PC-9 (cell line): Measurements from ENCODE around the gene RSBN1L. TPM values are rescaled to one million over a fixed set of nuclear protein-coding genes. Genes with fewer than 3 reads are reported as not detected.

Experiments used
- BruUV-seq: library from RNA; stranded (reverse); fragments of 400-500 nt; replicated peaks from 2 replicates; lab custom pipeline; 2021; lab: Mats Ljungman, UMichigan
- CTCF ChIA-PET: fragments of 300-600 bp; sonication (Branson Sonifier 250); formaldehyde crosslinking; loops from one replicate; lab custom pipeline; 2022; ENCODE audit warnings: antibody characterized with exemption; lab: Charles Lee
- POLR2A ChIA-PET: fragments of 300-600 bp; sonication (Branson Sonifier 250); formaldehyde crosslinking; loops from one replicate; lab custom pipeline; 2022; ENCODE audit warnings: antibody characterized with exemption; ENCODE audit not compliant: unreplicated experiment; lab: Charles Lee
- DNase-seq, 2 experiments: peaks; one replicate each; pipeline versions ENCODE4 v3.0.0 to v3.0.0-alpha.2; 2015 to 2022; ENCODE audit warnings: mixed read lengths in 1 of 2
- H2AFZ ChIP-seq: fragments of 200-600 bp; sonication (generic); 2 replicates; pipeline ENCODE4 v1.8.1; 2017; ENCODE audit warnings: antibody characterized with exemption
- H3F3A ChIP-seq: fragments of 200-600 bp; sonication (generic); 2 replicates; pipeline ENCODE4 v1.8.1; 2017; ENCODE audit warnings: antibody characterized with exemption, mild to moderate bottlenecking, low read depth; ENCODE audit not compliant: insufficient read depth
- H3K27ac ChIP-seq: fragments of 200-600 bp; sonication (generic); 2 replicates; pipeline ENCODE4 v1.6.1; 2016; ENCODE audit warnings: mixed run types
- H3K27me3 ChIP-seq: fragments of 200-600 bp; sonication (generic); 2 replicates; pipeline ENCODE4 v1.6.1; 2016; ENCODE audit warnings: low read depth, mixed run types; ENCODE audit not compliant: insufficient read depth
- H3K36me3 ChIP-seq: fragments of 200-600 bp; sonication (generic); 2 replicates; pipeline ENCODE4 v1.6.1; 2016; ENCODE audit warnings: low read depth, mixed run types
- H3K4me1 ChIP-seq: fragments of 200-600 bp; sonication (generic); replicated peaks from 2 replicates; pipeline ENCODE4 v1.6.1; 2016; ENCODE audit warnings: mixed run types; ENCODE audit not compliant: insufficient read depth
- H3K4me2 ChIP-seq: fragments of 200-600 bp; sonication (generic); 2 replicates; pipeline ENCODE4 v1.6.1; 2017; ENCODE audit warnings: mixed run types
- H3K4me3 ChIP-seq: fragments of 200-600 bp; sonication (generic); 2 replicates; pipeline ENCODE4 v1.6.1; 2016; ENCODE audit warnings: mixed run types
- H3K79me2 ChIP-seq: fragments of 200-600 bp; sonication (generic); 2 replicates; pipeline ENCODE4 v1.6.1; 2017; ENCODE audit warnings: low read depth, mixed run types
- H3K9me2 ChIP-seq: fragments of 200-600 bp; sonication (generic); 2 replicates; pipeline ENCODE4 v1.8.1; 2017; ENCODE audit warnings: mild to moderate bottlenecking; ENCODE audit not compliant: insufficient read depth
- H3K9me3 ChIP-seq: fragments of 200-600 bp; sonication (generic); 2 replicates; pipeline ENCODE4 v1.8.1; 2016; ENCODE audit warnings: low read depth; ENCODE audit not compliant: insufficient read depth
- H4K20me1 ChIP-seq: fragments of 200-600 bp; sonication (generic); 2 replicates; pipeline ENCODE4 v1.8.1; 2017; ENCODE audit not compliant: insufficient read depth
- EZH2 ChIP-seq: fragments of 200-600 bp; sonication (generic); IDR thresholded peaks from 2 replicates; pipeline ENCODE4 v1.8.0; 2017; ENCODE audit warnings: antibody characterized with exemption, low read depth
- intact Hi-C: fragments of 100-400 bp; cut with micrococcal nuclease; formaldehyde crosslinking; loops from one replicate; pipeline ENCODE4 v1.10.0; 2022; ENCODE audit not compliant: unreplicated experiment
- total RNA-seq: library from RNA; stranded (reverse); gene quantifications from 2 replicates; pipeline ENCODE4 v1.2.3, GENCODE V29; 2021
- TF ChIP-seq, protein P1 (sequence below): fragments of 200-600 bp; sonication (generic); conservative IDR thresholded peaks from 2 replicates; pipeline ENCODE4 v1.6.1; 2017; ENCODE audit warnings: mixed run types, antibody characterized with exemption, mild to moderate bottlenecking, moderate library complexity

RSBN1L gene
- total RNA-seq, 1 experiment from 2014 or later: 20.7 TPM

DNA sequence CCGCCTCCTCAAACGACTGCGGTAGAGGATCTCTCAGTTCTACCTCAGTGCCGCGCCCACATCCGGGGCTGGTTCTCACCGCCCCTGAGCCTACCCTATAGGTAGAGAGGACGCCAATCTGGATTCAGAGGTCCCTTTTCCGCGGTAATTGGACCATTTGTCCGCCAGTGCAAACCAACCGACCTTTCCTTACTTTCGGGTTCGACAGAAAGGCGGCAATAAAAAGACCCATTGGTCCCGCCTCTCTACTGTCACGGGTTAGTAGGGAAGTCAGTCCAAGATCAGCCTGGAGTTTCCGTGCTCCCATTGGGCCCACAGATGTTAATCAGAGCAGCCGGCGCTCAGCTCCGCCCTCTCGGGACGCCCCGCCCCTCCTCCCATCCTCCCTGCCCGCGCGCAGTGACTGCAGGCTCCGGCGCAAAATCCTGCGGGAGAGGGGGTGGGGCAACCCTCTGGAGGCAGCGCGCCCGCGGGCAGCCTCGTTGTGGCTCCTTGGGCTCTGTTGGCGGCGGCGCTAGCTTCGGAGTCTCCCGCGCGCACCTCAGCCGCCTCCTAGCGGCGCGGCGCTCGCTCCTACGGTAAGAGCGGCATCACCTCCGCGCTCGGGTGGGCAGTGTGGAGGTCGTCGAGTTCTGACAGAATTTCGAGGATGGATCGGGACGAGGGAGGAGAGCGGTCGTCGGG is 102.3 kb downstream of the RSBN1L start, which contains the start of the genes PHTF2 and TMEM60:
Gene PHTF2, plus strand, starts transcription at position 380 of the 684 bp plus-strand sequence.
Gene TMEM60, minus strand, starts transcription at position 41 of the 684 bp plus-strand sequence. CDS start 4,061 bp downstream, outside the sequence.
- POLR2A ChIA-PET: no interaction called here
- no TSS peak for BruUV-seq

DNA sequence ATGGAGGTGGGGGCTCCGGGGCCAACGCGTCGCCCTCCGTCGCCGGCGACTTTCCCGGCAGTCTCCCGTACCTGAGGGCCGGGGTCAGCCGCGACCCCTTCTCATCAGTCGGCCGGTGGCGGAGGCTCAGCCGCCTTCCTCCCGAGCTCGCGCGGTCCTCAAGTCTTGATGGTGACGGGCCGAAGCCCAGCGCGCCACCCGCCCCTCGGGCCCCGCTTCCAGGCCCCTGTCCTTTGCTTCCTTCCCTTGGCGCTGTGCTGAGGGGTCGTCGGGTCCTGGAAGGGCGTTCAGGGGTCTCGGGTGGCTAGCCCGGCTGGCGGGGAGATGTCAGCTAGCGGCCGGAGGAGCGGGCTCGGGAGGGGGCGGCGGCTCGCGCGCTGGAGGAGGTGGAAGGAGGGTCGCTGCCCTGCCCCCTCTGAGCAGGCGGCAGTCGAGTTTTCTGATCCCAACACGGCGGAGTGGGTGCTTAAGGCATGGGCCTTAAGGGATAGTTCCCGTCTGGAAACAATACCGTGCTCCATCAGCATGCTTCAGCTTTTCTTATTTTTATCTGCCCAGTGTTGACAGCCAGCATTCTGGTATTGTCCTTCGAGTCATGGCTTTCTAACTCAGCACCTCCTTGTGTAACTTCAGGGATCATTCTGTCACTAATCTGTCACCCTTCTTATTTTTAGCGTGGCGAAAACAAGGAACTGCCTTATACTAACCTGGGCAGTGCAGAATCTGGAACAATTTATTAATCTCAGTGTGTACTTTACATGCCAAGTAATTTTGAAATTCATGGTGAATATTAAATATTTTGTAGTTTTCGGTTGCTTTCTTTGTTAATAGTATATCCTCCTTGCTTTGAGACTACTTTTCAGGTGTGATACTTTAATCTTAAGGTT is 103.1 kb downstream of the RSBN1L start:
- intact Hi-C loops: loop anchor here (2.0 to 5.0 kb wide), 3 partner anchors 133 to 528 kb away; no protein-coding TSS in a partner anchor
- BruUV-seq: no TSS peak

More for the DNA sequence above, 102.3 kb downstream of the RSBN1L start, which contains the start of the genes PHTF2 and TMEM60:
- H3K9me3 ChIP-seq: no peaks in the 10 kb centered on the region
- H3K36me3 ChIP-seq: no peaks in the 10 kb centered on the region
- DNase-seq: peak; percentile 99 to 100
- peaks cover 71% of the 10 kb centered on the region for H3K79me2 ChIP-seq
- TF ChIP-seq EZH2: no peak
- TF ChIP-seq, protein P1, sequence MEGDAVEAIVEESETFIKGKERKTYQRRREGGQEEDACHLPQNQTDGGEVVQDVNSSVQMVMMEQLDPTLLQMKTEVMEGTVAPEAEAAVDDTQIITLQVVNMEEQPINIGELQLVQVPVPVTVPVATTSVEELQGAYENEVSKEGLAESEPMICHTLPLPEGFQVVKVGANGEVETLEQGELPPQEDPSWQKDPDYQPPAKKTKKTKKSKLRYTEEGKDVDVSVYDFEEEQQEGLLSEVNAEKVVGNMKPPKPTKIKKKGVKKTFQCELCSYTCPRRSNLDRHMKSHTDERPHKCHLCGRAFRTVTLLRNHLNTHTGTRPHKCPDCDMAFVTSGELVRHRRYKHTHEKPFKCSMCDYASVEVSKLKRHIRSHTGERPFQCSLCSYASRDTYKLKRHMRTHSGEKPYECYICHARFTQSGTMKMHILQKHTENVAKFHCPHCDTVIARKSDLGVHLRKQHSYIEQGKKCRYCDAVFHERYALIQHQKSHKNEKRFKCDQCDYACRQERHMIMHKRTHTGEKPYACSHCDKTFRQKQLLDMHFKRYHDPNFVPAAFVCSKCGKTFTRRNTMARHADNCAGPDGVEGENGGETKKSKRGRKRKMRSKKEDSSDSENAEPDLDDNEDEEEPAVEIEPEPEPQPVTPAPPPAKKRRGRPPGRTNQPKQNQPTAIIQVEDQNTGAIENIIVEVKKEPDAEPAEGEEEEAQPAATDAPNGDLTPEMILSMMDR: peak; percentile 45; the same call in 1 of the 2 replicates
- peak within 1 kb of the TSS; percentile 96 for H2AFZ ChIP-seq
- H3K9me2 ChIP-seq: no peaks in the 10 kb centered on the region
- H3F3A ChIP-seq: no peaks in the 10 kb centered on the region
- H3K4me3 ChIP-seq: peak within 1 kb of the TSS; percentile 96
- no peaks in the 10 kb centered on the region for H4K20me1 ChIP-seq
- H3K27ac ChIP-seq: peak within 1 kb of the TSS; percentile 41
- no peaks in the 10 kb centered on the region for H3K27me3 ChIP-seq
- intact Hi-C loops: loop anchor here (1.0 to 5.0 kb wide), 4 partner anchors 36 to 529 kb away; no protein-coding TSS in a partner anchor
- peaks cover 35% of the 10 kb centered on the region for H3K4me1 ChIP-seq
- CTCF ChIA-PET: interaction anchor here (0.5 to 1.3 kb wide), 4 partner anchors 13 to 1002 kb away, joined by 3 to 7 read pairs (median 3); no protein-coding TSS in a partner anchor
- H3K4me2 ChIP-seq: peak within 1 kb of the TSS; percentile 97

More for the DNA sequence above, 103.1 kb downstream of the RSBN1L start:
- H2AFZ ChIP-seq: peak overlapping the region; percentile 96
- TF ChIP-seq, protein P1: peak; percentile 14; the same call in 1 of the 2 replicates
- TF ChIP-seq EZH2: no peak
- ChIA-PET CTCF (interaction anchor here (0.7 to 1.3 kb wide), 2 partner anchors 36 to 1003 kb away, joined by 3 to 7 read pairs; no protein-coding TSS in a partner anchor), POLR2A (interaction anchor here (0.6 kb wide), 1 partner anchor 254 kb away, joined by 6 read pairs; no protein-coding TSS in a partner anchor)
- H3K4me2 ChIP-seq: peak overlapping the region; percentile 97
- H3K4me3 ChIP-seq: peak overlapping the region; percentile 96
- no peaks in the 10 kb centered on the region for H3K9me3 ChIP-seq
- no peaks in the 10 kb centered on the region for H3K27me3 ChIP-seq
- peaks cover 66% of the 10 kb centered on the region for H3K79me2 ChIP-seq
- H3K27ac ChIP-seq: peak overlapping the region; percentile 30; the same call in 1 of the 2 replicates
- no peaks in the 10 kb centered on the region for H4K20me1 ChIP-seq
- peaks cover 31% of the 10 kb centered on the region for H3K4me1 ChIP-seq
- no peaks in the 10 kb centered on the region for H3K36me3 ChIP-seq
- H3F3A ChIP-seq: no peaks in the 10 kb centered on the region
- peak; percentile 33 to 47 for DNase-seq
- no peaks in the 10 kb centered on the region for H3K9me2 ChIP-seq
